Endothelial cell of umbilical vein (primary cell): ENCODE data around the gene CPLANE2. TPM values are rescaled to one million over a fixed set of nuclear protein-coding genes. Genes with fewer than 3 reads are reported as not detected.

Experiments used
- BruUV-seq: library from RNA; stranded (reverse); fragments of 400-500 nt; replicated peaks from 2 replicates; lab custom pipeline; 2021; lab: Mats Ljungman, UMichigan
- CTCF ChIA-PET: fragments of 300-600, 350-600 bp; sonication (Branson Sonifier 250); formaldehyde crosslinking; loops from one replicate; lab custom pipeline; 2021; ENCODE audit warnings: antibody characterized with exemption, inconsistent platforms; lab: Charles Lee
- POLR2A ChIA-PET: fragments of 300-600, 350-600 bp; sonication (Branson Sonifier 250); formaldehyde crosslinking; loops from one replicate; lab custom pipeline; 2021; ENCODE audit warnings: antibody characterized with exemption, inconsistent platforms; lab: Charles Lee
- DNase-seq: peaks from one replicate; pipeline ENCODE4 v3.0.0-alpha.2; 2011; ENCODE audit warnings: low read depth, low spot score
- FAIRE-seq: peaks from 2 replicates; lab custom pipeline; 2011; peaks lifted over from hg19 to GRCh38; lab: Jason Lieb, UNC
- H2AFZ ChIP-seq: 2 replicates; pipeline ENCODE4 v1.6.0; 2012; ENCODE audit warnings: low read depth, low read length, control low read depth, inconsistent platforms
- H3K27ac ChIP-seq: 2 replicates; pipeline ENCODE4 v1.5.1; 2011; ENCODE audit warnings: low read depth, mild to moderate bottlenecking, control low read depth, low read length, moderate library complexity; ENCODE audit not compliant: insufficient read depth
- H3K27me3 ChIP-seq, 2 experiments: 2 replicates each; pipeline versions ENCODE4 v1.6.0 to v1.6.1; 2011; ENCODE audit warnings: low read length in 2 of 2, mixed read lengths in 1 of 2; ENCODE audit not compliant: control insufficient read depth in 2 of 2, insufficient read depth in 2 of 2
- H3K36me3 ChIP-seq, 2 experiments: 2 replicates in 1 of 2; 3 replicates in 1 of 2; pipeline ENCODE4 v1.5.1; 2011; ENCODE audit warnings: low read length in 2 of 2, mild to moderate bottlenecking in 1 of 2, moderate library complexity in 1 of 2; ENCODE audit not compliant: control insufficient read depth in 2 of 2, insufficient read depth in 2 of 2; ENCODE audit errors: extremely low read depth in 1 of 2
- H3K4me1 ChIP-seq: 3 replicates; pipeline ENCODE4 v1.5.1; 2011; ENCODE audit warnings: mild to moderate bottlenecking, low read length; ENCODE audit not compliant: control insufficient read depth, insufficient read depth; ENCODE audit errors: extremely low read depth
- H3K4me2 ChIP-seq: 2 replicates; pipeline ENCODE4 v1.6.1; 2011; ENCODE audit warnings: low read length, control low read depth, mixed read lengths; ENCODE audit not compliant: insufficient read depth
- H3K4me3 ChIP-seq, 3 experiments: fragments of 200-600 bp in 1 of 3; sonication (generic), shearing (Covaris generic) in 1 of 3; replicated peaks in 1 of 3; 2 replicates each; pipeline ENCODE4 v1.5.1; 2011 to 2016; ENCODE audit warnings: control low read depth in 3 of 3, low read length in 3 of 3, mild to moderate bottlenecking in 2 of 3, inconsistent platforms in 1 of 3, low read depth in 1 of 3, moderate library complexity in 1 of 3; ENCODE audit not compliant: insufficient read depth in 1 of 3
- H3K79me2 ChIP-seq: 2 replicates; pipeline ENCODE4 v1.6.0; 2012; ENCODE audit warnings: low read length, inconsistent platforms; ENCODE audit not compliant: control insufficient read depth, insufficient read depth
- H3K9ac ChIP-seq: replicated peaks from 2 replicates; pipeline ENCODE3; 2011; ENCODE audit warnings: low read length, control low read depth; ENCODE audit not compliant: insufficient read depth; ENCODE audit errors: extremely low read depth
- H3K9me1 ChIP-seq: replicated peaks from 3 replicates; pipeline ENCODE4 v1.6.0; 2011; ENCODE audit warnings: mild to moderate bottlenecking, low read length; ENCODE audit not compliant: control insufficient read depth, insufficient read depth; ENCODE audit errors: extremely low read depth
- H3K9me3 ChIP-seq: replicated peaks from 2 replicates; pipeline ENCODE4 v1.5.1; 2012; ENCODE audit warnings: low read length, inconsistent platforms; ENCODE audit not compliant: control insufficient read depth, insufficient read depth
- H4K20me1 ChIP-seq: replicated peaks from 2 replicates; pipeline ENCODE3; 2011; ENCODE audit warnings: mild to moderate bottlenecking, low read length; ENCODE audit not compliant: control insufficient read depth, insufficient read depth; ENCODE audit errors: extremely low read depth
- EZH2 ChIP-seq: IDR thresholded peaks from 2 replicates; pipeline ENCODE4 v1.6.1; 2012; ENCODE audit warnings: borderline replicate concordance, low read depth, mild to moderate bottlenecking, moderate library complexity, low read length, inconsistent platforms; ENCODE audit not compliant: severe bottlenecking
- FOS ChIP-seq: IDR thresholded peaks from 2 replicates; pipeline ENCODE4 v1.6.1; 2011; ENCODE audit warnings: mild to moderate bottlenecking, low read length, moderate library complexity, borderline replicate concordance; ENCODE audit not compliant: insufficient read depth
- GATA2 ChIP-seq: IDR thresholded peaks from 2 replicates; pipeline ENCODE4 v1.7.0; 2011; ENCODE audit warnings: low read depth, mild to moderate bottlenecking, moderate library complexity, mixed read lengths, low read length; ENCODE audit not compliant: insufficient read length, insufficient read depth
- POLR2AphosphoS5 ChIP-seq: IDR thresholded peaks from 2 replicates; pipeline ENCODE4 v1.6.1; 2012; ENCODE audit warnings: low read depth, mild to moderate bottlenecking, control low read depth, low read length, moderate library complexity; ENCODE audit not compliant: insufficient read depth
- dilution Hi-C: fragments of 300-500 bp; cut with MboI; formaldehyde crosslinking; loops from one replicate; pipeline ENCODE4 v1.15.0; 2019; ENCODE audit warnings: low sequenced_read_pairs; ENCODE audit not compliant: extremely low pct_ligation_motif_present
- intact Hi-C: fragments of 100-400 bp; cut with micrococcal nuclease; formaldehyde crosslinking; loops from one replicate; pipeline ENCODE4 v1.10.0; 2022
- polyA plus RNA-seq, 4 experiments: library from polyadenylated mRNA; depleted of rRNA in 3 of 4; stranded (reverse) in 3 of 4; unstranded in 1 of 4; fragments of >200 nt; gene quantifications; 2 replicates each; pipeline versions ENCODE4 v1.2.1 to v1.2.3, GENCODE V29; 2011 to 2012; ENCODE audit warnings: missing spikeins in 1 of 4
- total RNA-seq: library from RNA; stranded (reverse); gene quantifications from 2 replicates; pipeline ENCODE4 v1.2.3, GENCODE V29; 2021
- TF ChIP-seq, protein P1 (sequence below), 2 donors: IDR thresholded peaks; 1 replicate in 1 of 2; 2 replicates in 1 of 2; pipeline ENCODE4 v1.5.1; 2011; ENCODE audit warnings: low read length in 2 of 2, mild to moderate bottlenecking in 2 of 2, moderate library complexity in 2 of 2, control low read depth in 1 of 2, inconsistent platforms in 1 of 2, low read depth in 1 of 2; ENCODE audit not compliant: insufficient read depth in 1 of 2; ENCODE audit errors: extremely low read depth in 1 of 2

CPLANE2 gene
- total and polyA plus RNA-seq, 2 donors (not counting 3 experiments of a cell fraction or from before 2014, with no cell fraction given) = 3.9 to 4.6 TPM

DNA sequence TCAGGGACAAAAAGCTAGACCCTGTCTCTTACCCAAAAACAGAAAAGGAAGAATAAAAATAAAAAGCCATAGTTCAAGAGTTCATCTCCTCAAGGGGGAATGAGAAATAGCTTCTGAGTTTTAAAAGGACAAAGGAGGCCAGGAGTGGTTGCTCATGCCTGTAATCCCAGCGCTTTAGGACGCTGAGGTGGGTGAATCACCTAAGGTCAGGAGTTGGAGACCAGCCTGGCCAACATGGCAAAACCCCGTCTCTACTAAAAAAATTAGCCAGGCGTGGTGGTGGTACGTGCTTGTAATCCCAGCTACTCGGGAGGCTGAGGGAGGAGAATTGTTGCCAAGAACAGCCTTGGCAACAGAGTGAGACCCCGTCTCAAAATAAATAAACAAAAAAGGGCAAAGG, 38.6 kb upstream of the CPLANE2 start:
- ChIA-PET POLR2A (interaction anchor here (0.7 kb wide), 1 partner anchor 15 kb away, joined by 3 read pairs; no protein-coding TSS in a partner anchor), CTCF (interaction anchor here (1.2 kb wide), 1 partner anchor 9 kb away, joined by 3 read pairs; no protein-coding TSS in a partner anchor)
- Histone ChIP-seq H3K4me1 (peaks cover 10% of the 10 kb centered on the region), H3K27me3 (no peaks in the 10 kb centered on the region), H3K9ac (no peak overlapping the region), H3K4me3 (no peak overlapping the region), H3K9me3 (no peaks in the 10 kb centered on the region), H3K9me1 (no peaks in the 10 kb centered on the region), H3K79me2 (no peaks in the 10 kb centered on the region), H4K20me1 (no peaks in the 10 kb centered on the region), H2AFZ (no peak overlapping the region), H3K4me2 (no peak overlapping the region), H3K27ac (no peak overlapping the region), H3K36me3 (peaks cover 0 to 2% of the 10 kb centered on the region in 2 experiments)
- no TSS peak for BruUV-seq
- intact Hi-C loops = no loop called here
- DNase-seq = no peak
- dilution Hi-C loops = no loop called here
- TF ChIP-seq EZH2 = no peak
- TF ChIP-seq, protein P1, sequence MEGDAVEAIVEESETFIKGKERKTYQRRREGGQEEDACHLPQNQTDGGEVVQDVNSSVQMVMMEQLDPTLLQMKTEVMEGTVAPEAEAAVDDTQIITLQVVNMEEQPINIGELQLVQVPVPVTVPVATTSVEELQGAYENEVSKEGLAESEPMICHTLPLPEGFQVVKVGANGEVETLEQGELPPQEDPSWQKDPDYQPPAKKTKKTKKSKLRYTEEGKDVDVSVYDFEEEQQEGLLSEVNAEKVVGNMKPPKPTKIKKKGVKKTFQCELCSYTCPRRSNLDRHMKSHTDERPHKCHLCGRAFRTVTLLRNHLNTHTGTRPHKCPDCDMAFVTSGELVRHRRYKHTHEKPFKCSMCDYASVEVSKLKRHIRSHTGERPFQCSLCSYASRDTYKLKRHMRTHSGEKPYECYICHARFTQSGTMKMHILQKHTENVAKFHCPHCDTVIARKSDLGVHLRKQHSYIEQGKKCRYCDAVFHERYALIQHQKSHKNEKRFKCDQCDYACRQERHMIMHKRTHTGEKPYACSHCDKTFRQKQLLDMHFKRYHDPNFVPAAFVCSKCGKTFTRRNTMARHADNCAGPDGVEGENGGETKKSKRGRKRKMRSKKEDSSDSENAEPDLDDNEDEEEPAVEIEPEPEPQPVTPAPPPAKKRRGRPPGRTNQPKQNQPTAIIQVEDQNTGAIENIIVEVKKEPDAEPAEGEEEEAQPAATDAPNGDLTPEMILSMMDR (IDR thresholded peaks at IDR 0.05; ENCODE audit: extremely low read depth in 1 of 2, insufficient read depth in 1 of 2, low read depth in 1 of 2, low read length in 2 of 2) = no peak
- no peak for TF ChIP-seq POLR2AphosphoS5
- no peak for TF ChIP-seq GATA2
- TF ChIP-seq FOS = no peak
- no peak for FAIRE-seq
